Heart left ventricle (tissue), 16 donors: ENCODE measurements around the gene DNMT1. TPM values are rescaled to one million over a fixed set of nuclear protein-coding genes. Genes with fewer than 3 reads are reported as not detected.

Experiments
- ATAC-seq, 4 donors: fragments of 200-7000 bp; cut with Tn5 transposase; one replicate each; pipeline ENCODE4 v1.9.1; 2020 to 2022; ENCODE audit warnings: moderate library complexity in 4 of 4, mild to moderate bottlenecking in 3 of 4, moderate number of reproducible peaks in 1 of 4
- DNase-seq, 5 donors: peaks; one replicate each; pipeline ENCODE4 v3.0.0-alpha.2; 2020
- H3K27ac ChIP-seq, 12 donors: fragments of 200-600 bp; sonication (generic) in 4 of 12; one replicate each; pipeline versions ENCODE4 v1.5.0 to v1.8.0; 2016 to 2022; ENCODE audit warnings: mild to moderate bottlenecking in 2 of 12
- H3K27me3 ChIP-seq, 9 donors: fragments of 200-600 bp; sonication (generic) in 2 of 9; one replicate each; pipeline versions ENCODE4 v1.5.1 to v1.8.0; 2016 to 2022; ENCODE audit warnings: mild to moderate bottlenecking in 3 of 9
- H3K36me3 ChIP-seq, 9 donors: fragments of 200-600 bp; sonication (generic) in 2 of 9; one replicate each; pipeline versions ENCODE4 v1.5.0 to v1.8.0; 2018 to 2022; ENCODE audit warnings: mild to moderate bottlenecking in 2 of 9
- H3K4me1 ChIP-seq, 12 donors: fragments of 200-600 bp; sonication (generic) in 4 of 12; one replicate each; pipeline versions ENCODE4 v1.5.0 to v1.8.0; 2016 to 2022; ENCODE audit warnings: mild to moderate bottlenecking in 3 of 12
- H3K4me3 ChIP-seq, 12 donors: fragments of 200-600 bp; sonication (generic) in 4 of 12; one replicate each; pipeline versions ENCODE4 v1.5.0 to v1.8.0; 2017 to 2022; ENCODE audit warnings: mild to moderate bottlenecking in 9 of 12, moderate library complexity in 4 of 12
- H3K9me3 ChIP-seq, 12 donors: fragments of 200-600 bp; sonication (generic) in 4 of 12; one replicate each; pipeline versions ENCODE4 v1.5.0 to v1.8.0; 2016 to 2022; ENCODE audit warnings: mild to moderate bottlenecking in 1 of 12
- CTCF ChIP-seq, 12 donors: fragments of 200-600 bp; sonication (generic) in 4 of 12; IDR thresholded peaks; one replicate each; pipeline versions ENCODE4 v1.5.0 to v1.8.0; 2018 to 2022; ENCODE audit warnings: antibody characterized with exemption in 12 of 12, mild to moderate bottlenecking in 5 of 12
- POLR2A ChIP-seq, 2 donors: fragments of 450-650 bp; IDR thresholded peaks; one replicate each; pipeline ENCODE4 v1.6.1; 2017; ENCODE audit warnings: antibody characterized with exemption in 2 of 2, mild to moderate bottlenecking in 2 of 2, moderate library complexity in 2 of 2
- WGBS, 4 donors: extraction: QIAGEN DNeasy Blood & Tissue Kit in 2 of 4; methylation state at CpG; one replicate each; pipeline versions ENCODE4 v1.1.5 to v1.1.7; 2013 to 2018; 5-methylcytosine and 5-hydroxymethylcytosine counted together
- intact Hi-C, 10 donors: fragments of 100-400 bp; cut with DNase I; formaldehyde crosslinking; loops; one replicate each; pipeline versions ENCODE4 v1.11.1 to v1.14.2; 2022
- polyA plus RNA-seq, 2 donors: library from polyadenylated mRNA; stranded (reverse); fragments of 200-250 nt; gene quantifications; one replicate each; pipeline ENCODE4 v1.2.3, GENCODE V29; 2013
- total RNA-seq, 9 donors: library from RNA; depleted of rRNA in 2 of 9; stranded (reverse); fragments of >200 nt in 2 of 9; fragmentation: NEBNext Ultra II Directional in 3 of 9; extraction: Animal tissue kit (Norgen Biotek cat#: 25700) in 3 of 9; gene quantifications; one replicate each; pipeline versions ENCODE4 v1.1.0 to v1.2.4, GENCODE V29; 2016 to 2023
- donor health status: ischemic (EF 13 %, LVEDD 7.1; RV severe dilation, severe dysfunction).
- donor health status: healthy with polysubstance abuse.
- donor health status: DM: no; HTN: yes; CAD: no.
- donor health status: DM: no; HTN: no; CAD: no.
- donor health status: ischemic (EF 25% LVEDD 6.9; RV normal size, moderate dysfunction).
- donor health status: ischemic (EF 25% LVEDD 5.7; RV mildly dilated, moderate dysfunction).
- donor health status: healthy.
- donor health status: DM: yes; HTN: yes; CAD: no.
- donor health status: ischemic (EF 35%, LVEDD 5.7; RV mildly dilated, moderate dysfunction).
- donor health status: nonischemic (EF 11% LVEDD 7.7; RV severe dilation, severe dysfunction).
- donor health status: DM: yes; HTN: yes; CAD: no.
- donor health status: PGD.
- donor health status: ischemic (EF 29% LVEDD 5.4; RV normal size, mild dysfunction).
- donor health status: nonischemic (EF 23%, LVEDD 6.1; RV moderate dilation, normal function).

Gene DNMT1
- total and polyA plus RNA-seq, 11 donors = 16.1 to 61.6 (median 25.0) TPM

GRCh38 chr19:10187315-10187714 is 7.4 kb downstream of the DNMT1 start:
- no peak for ATAC-seq
- Histone ChIP-seq H3K36me3 (peaks cover 0 to 78% (median 11%) of the 10 kb centered on the region in 9 donors), H3K9me3 (no peaks in the 10 kb centered on the region), H3K27ac (peak overlapping the region in 1 of 12 donors; percentile 10), H3K4me1 (peaks cover 0 to 30% (median 11%) of the 10 kb centered on the region in 12 donors), H3K4me3 (no peak overlapping the region), H3K27me3 (no peaks in the 10 kb centered on the region)
- no peak for DNase-seq
- WGBS, 4 donors = 85 to 88% (median 86%) methylated on average over 11 of the region's 11 CpGs
- TF ChIP-seq POLR2A (IDR thresholded peaks at IDR 0.05) = no peak
- no peak for TF ChIP-seq CTCF (IDR thresholded peaks at IDR 0.05)
- intact Hi-C loops = no loop called here

GRCh38 chr19:10184636-10185035 is 10.1 kb downstream of the DNMT1 start:
- Histone ChIP-seq H3K27me3 (no peaks in the 10 kb centered on the region), H3K4me1 (peaks cover 0 to 15% (median 3%) of the 10 kb centered on the region in 12 donors), H3K27ac (no peak overlapping the region), H3K36me3 (peaks cover 0 to 79% (median 32%) of the 10 kb centered on the region in 9 donors), H3K4me3 (no peak overlapping the region), H3K9me3 (no peaks in the 10 kb centered on the region)
- intact Hi-C loops = no loop called here
- TF ChIP-seq POLR2A (IDR thresholded peaks at IDR 0.05) (no peak), CTCF (IDR thresholded peaks at IDR 0.05) (no peak)
- peak in 2 of 4 donors; percentile 7 to 12 for ATAC-seq
- 95 to 99% (median 96%) methylated on average over 5 of the region's 5 CpGs for WGBS, 4 donors
- no peak for DNase-seq

- WGBS, 4 donors = 87 to 93% (median 92%) methylated on average over 3 of the region's 3 CpGs
- TF ChIP-seq CTCF (IDR thresholded peaks at IDR 0.05) (no peak), POLR2A (IDR thresholded peaks at IDR 0.05) (no peak)
- Histone ChIP-seq H3K27me3 (no peaks in the 10 kb centered on the region), H3K4me1 (peaks cover 0 to 15% (median 3%) of the 10 kb centered on the region in 12 donors), H3K27ac (no peak overlapping the region), H3K4me3 (no peak overlapping the region), H3K9me3 (no peaks in the 10 kb centered on the region), H3K36me3 (peaks cover 0 to 82% (median 39%) of the 10 kb centered on the region in 9 donors)
- no peak for ATAC-seq
- DNase-seq = no peak
- intact Hi-C loops = no loop called here
Observed at GRCh38 chr19:10183926-10184325, 10.8 kb downstream of the DNMT1 start.

- Histone ChIP-seq H3K36me3 (peaks cover 0 to 81% (median 50%) of the 10 kb centered on the region in 9 donors), H3K27ac (no peak overlapping the region), H3K4me1 (peaks cover 0 to 9% (median under 1%) of the 10 kb centered on the region in 12 donors), H3K27me3 (no peaks in the 10 kb centered on the region), H3K4me3 (no peak overlapping the region), H3K9me3 (no peaks in the 10 kb centered on the region)
- DNase-seq (no peak), ATAC-seq (no peak)
- intact Hi-C loops = no loop called here
- no peak for TF ChIP-seq CTCF (IDR thresholded peaks at IDR 0.05)
- no peak for TF ChIP-seq POLR2A (IDR thresholded peaks at IDR 0.05)
- 87 to 93% (median 93%) methylated on average over 10 of the region's 10 CpGs for WGBS, 4 donors
Observed at GRCh38 chr19:10182847-10183246, 11.9 kb downstream of the DNMT1 start.
